PC-9 (cell line): ENCODE measurements around the gene GRIFIN.

ENCODE experiments used
- CTCF ChIP-seq: fragments of 200-600 bp; sonication (generic); conservative IDR thresholded peaks from 2 replicates; pipeline ENCODE4 v1.6.1; 2017; ENCODE audit warnings: mixed run types, antibody characterized with exemption, mild to moderate bottlenecking, moderate library complexity
- EZH2 ChIP-seq: fragments of 200-600 bp; sonication (generic); IDR thresholded peaks from 2 replicates; pipeline ENCODE4 v1.8.0; 2017; ENCODE audit warnings: antibody characterized with exemption, low read depth

GRCh38 chr7:2488681-2489080 lies 12.5 kb upstream of the GRIFIN start:
- TF ChIP-seq CTCF (no peak), EZH2 (no peak)
